NCI-H345 (cell line): ENCODE results near the gene FAM237A.

Source experiments
- DNase-seq: peaks from one replicate; lab custom pipeline; 2025; lab: John Stamatoyannopoulos, UW

FAM237A gene

GRCh38 chr2:206642075-206643025 lies at the start of gene FAM237A:
TSS of gene FAM237A (plus strand) at chr2:206642487. CDS start at chr2:206644237, 1,750 bp downstream.
- no peak for DNase-seq

GRCh38 chr2:206597717-206598218 lies 44.5 kb upstream of the FAM237A start:
- DNase-seq: no peak

- DNase-seq: no peak
Measured at GRCh38 chr2:206603243-206603642, 39.0 kb upstream of the FAM237A start.

- no peak for DNase-seq
Measured at GRCh38 chr2:206610451-206610850, 31.8 kb upstream of the FAM237A start.

GRCh38 chr2:206611191-206611590 lies 31.1 kb upstream of the FAM237A start:
- no peak for DNase-seq

GRCh38 chr2:206611736-206612135 lies 30.6 kb upstream of the FAM237A start:
- DNase-seq: no peak

- DNase-seq: no peak
Measured at GRCh38 chr2:206614811-206615210, 27.5 kb upstream of the FAM237A start.

GRCh38 chr2:206615417-206616089 lies 26.7 kb upstream of the FAM237A start:
- DNase-seq: no peak

- DNase-seq: no peak
Measured at GRCh38 chr2:206616151-206616550, 26.1 kb upstream of the FAM237A start.

- no peak for DNase-seq
Measured at GRCh38 chr2:206619011-206619410, 23.3 kb upstream of the FAM237A start.

- no peak for DNase-seq
Measured at GRCh38 chr2:206626108-206626507, 16.2 kb upstream of the FAM237A start.

GRCh38 chr2:206627632-206628031 lies 14.7 kb upstream of the FAM237A start:
- no peak for DNase-seq

GRCh38 chr2:206631340-206631739 lies 10.9 kb upstream of the FAM237A start:
- no peak for DNase-seq

GRCh38 chr2:206635015-206635414 lies 7.3 kb upstream of the FAM237A start:
- peak; percentile 7 for DNase-seq

GRCh38 chr2:206639636-206640035 lies 2.7 kb upstream of the FAM237A start:
- no peak for DNase-seq

- DNase-seq: no peak
Measured at GRCh38 chr2:206641226-206641625, 1.1 kb upstream of the FAM237A start.

- no peak for DNase-seq
Measured at GRCh38 chr2:206647985-206648384, 5.7 kb downstream of the FAM237A start.

- DNase-seq: no peak
Measured at GRCh38 chr2:206657087-206657486, 14.8 kb downstream of the FAM237A start.

GRCh38 chr2:206665251-206665650 lies 23.0 kb downstream of the FAM237A start:
- no peak for DNase-seq

GRCh38 chr2:206670531-206671319 lies 28.4 kb downstream of the FAM237A start:
- no peak for DNase-seq

- no peak for DNase-seq
Measured at GRCh38 chr2:206683546-206683945, 41.3 kb downstream of the FAM237A start.

GRCh38 chr2:206688453-206688852 lies 46.2 kb downstream of the FAM237A start:
- no peak for DNase-seq
